Measurements from ENCODE around the gene BRD4. TPM values are rescaled to one million over a fixed set of nuclear protein-coding genes. Genes with fewer than 3 reads are reported as not detected.
"Not testable (repeated sequence)": the region's sequence is repeated elsewhere in the genome, so short reads cannot be mapped to it uniquely, and the experiment has no call there.

Gene BRD4
- total RNA-seq, 1 donor from 2014 or later = 9.4 TPM

DNA sequence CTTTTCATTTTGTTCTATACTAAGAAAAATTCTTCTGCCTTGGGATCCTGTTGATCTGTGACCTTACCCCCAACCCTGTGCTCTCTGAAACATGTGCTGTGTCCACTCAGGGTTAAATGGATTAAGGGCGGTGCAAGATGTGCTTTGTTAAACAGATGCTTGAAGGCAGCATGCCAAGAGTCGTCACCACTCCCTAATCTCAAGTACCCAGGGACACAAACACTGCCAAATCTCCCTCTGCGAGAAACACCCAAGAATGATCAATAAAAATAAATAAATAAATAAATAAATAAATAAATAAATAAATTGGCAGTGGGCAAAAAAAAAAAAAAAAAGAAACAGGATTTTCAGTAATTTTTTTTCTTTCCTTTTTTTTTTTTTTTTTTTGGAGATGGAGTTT is 31.5 kb upstream of the BRD4 start:
- H3K27ac ChIP-seq (ENCODE audit: low read depth, low read length); H3K4me1 ChIP-seq (ENCODE audit: control insufficient read depth in 3 of 3, insufficient read depth in 3 of 3, low read length in 3 of 3); H3K9ac ChIP-seq (ENCODE audit: low read depth in 1 of 3, low read length in 3 of 3); H3K9me3 ChIP-seq (ENCODE audit: control insufficient read depth in 3 of 3, low read length in 3 of 3); H3K27me3 ChIP-seq (ENCODE audit: control insufficient read depth in 3 of 3, insufficient read depth in 3 of 3, low read length in 3 of 3); H3K4me3 ChIP-seq (ENCODE audit: low read length in 3 of 3): not testable (repeated sequence)
- H3K36me3 ChIP-seq (ENCODE audit: control insufficient read depth in 3 of 3, insufficient read depth in 3 of 3, low read length in 3 of 3) = peaks cover 55 to 60% (median 58%) of the 10 kb centered on the region in 3 donors

DNA sequence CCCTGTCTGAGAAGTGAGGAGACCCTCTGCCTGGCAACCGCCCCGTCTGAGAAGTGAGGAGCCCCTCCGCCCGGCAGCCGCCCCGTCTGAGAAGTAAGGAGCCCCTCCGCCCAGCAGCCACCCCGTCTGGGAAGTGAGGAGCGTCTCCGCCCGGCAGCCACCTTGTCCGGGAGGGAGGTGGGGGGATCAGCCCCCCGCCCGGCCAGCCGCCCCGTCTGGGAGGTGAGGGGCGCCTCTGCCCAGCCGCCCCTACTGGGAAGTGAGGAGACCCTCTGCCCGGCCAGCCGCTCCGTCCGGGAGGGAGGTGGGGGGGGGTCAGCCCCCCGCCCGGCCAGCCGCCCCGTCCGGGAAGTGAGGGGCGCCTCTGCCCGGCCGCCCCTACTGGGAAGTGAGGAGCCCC is 30.7 kb upstream of the BRD4 start:
- peaks cover 55 to 60% (median 58%) of the 10 kb centered on the region in 3 donors for H3K36me3 ChIP-seq (ENCODE audit: control insufficient read depth in 3 of 3, insufficient read depth in 3 of 3, low read length in 3 of 3)

DNA sequence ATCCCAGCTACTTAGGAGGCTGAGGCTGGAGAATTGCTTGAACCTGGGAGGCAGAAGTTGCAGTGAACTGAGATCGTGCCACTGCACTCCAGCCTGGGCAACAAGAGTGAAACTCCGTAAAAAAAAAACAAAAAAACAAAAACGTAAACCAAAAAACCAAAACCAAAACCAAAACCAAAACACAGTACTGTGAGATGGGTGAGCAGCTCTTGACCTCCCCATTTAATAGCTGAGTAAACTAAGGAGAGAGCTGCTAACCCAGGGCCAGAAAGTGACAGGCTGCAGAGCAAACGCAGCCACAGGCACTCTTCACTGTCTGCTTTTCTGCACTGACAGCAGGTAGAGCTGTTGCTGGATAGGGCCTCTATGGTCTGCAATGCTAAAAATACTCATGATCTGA is 27.7 kb upstream of the BRD4 start:
- peaks cover 50 to 55% (median 54%) of the 10 kb centered on the region in 3 donors for H3K36me3 ChIP-seq (ENCODE audit: control insufficient read depth in 3 of 3, insufficient read depth in 3 of 3, low read length in 3 of 3)
- peak overlapping the region in 1 of 3 donors; percentile 16 for H3K9ac ChIP-seq (ENCODE audit: low read depth in 1 of 3, low read length in 3 of 3)
- H3K27ac ChIP-seq (ENCODE audit: low read depth, low read length); H3K27me3 ChIP-seq (ENCODE audit: control insufficient read depth in 3 of 3, insufficient read depth in 3 of 3, low read length in 3 of 3); H3K9me3 ChIP-seq (ENCODE audit: control insufficient read depth in 3 of 3, low read length in 3 of 3); H3K4me1 ChIP-seq (ENCODE audit: control insufficient read depth in 3 of 3, insufficient read depth in 3 of 3, low read length in 3 of 3); H3K4me3 ChIP-seq (ENCODE audit: low read length in 3 of 3): not testable (repeated sequence)

More for the DNA sequence above, 30.7 kb upstream of the BRD4 start:
- not testable (repeated sequence) for H3K27ac ChIP-seq (ENCODE audit: low read depth, low read length); H3K4me3 ChIP-seq (ENCODE audit: low read length in 3 of 3); H3K4me1 ChIP-seq (ENCODE audit: control insufficient read depth in 3 of 3, insufficient read depth in 3 of 3, low read length in 3 of 3); H3K27me3 ChIP-seq (ENCODE audit: control insufficient read depth in 3 of 3, insufficient read depth in 3 of 3, low read length in 3 of 3); H3K9ac ChIP-seq (ENCODE audit: low read depth in 1 of 3, low read length in 3 of 3); H3K9me3 ChIP-seq (ENCODE audit: control insufficient read depth in 3 of 3, low read length in 3 of 3)

DNA sequence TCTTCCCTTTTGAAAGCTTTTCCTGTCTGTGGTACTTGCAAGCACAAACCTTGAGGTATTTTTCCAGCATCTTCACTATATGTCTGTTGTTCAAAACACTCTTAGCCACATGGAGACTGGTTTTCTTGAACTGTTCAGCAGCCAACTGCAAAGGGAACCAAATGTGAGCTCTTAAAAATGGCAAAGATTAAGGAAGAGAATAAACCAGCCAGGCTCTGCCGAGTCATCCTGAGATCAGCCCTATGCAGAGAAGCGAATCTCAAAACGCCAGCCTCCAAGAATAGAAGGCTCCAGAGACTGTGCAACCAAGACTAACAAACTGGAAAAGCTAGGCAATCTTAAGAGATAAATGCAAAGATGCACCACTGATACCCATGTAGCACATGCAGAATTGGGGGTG is 26.6 kb upstream of the BRD4 start:
- Histone ChIP-seq H3K27ac (ENCODE audit: low read depth, low read length) (no peak overlapping the region), H3K27me3 (ENCODE audit: control insufficient read depth in 3 of 3, insufficient read depth in 3 of 3, low read length in 3 of 3) (no peaks in the 10 kb centered on the region), H3K4me3 (ENCODE audit: low read length in 3 of 3) (no peak overlapping the region), H3K9me3 (ENCODE audit: control insufficient read depth in 3 of 3, low read length in 3 of 3) (no peaks in the 10 kb centered on the region), H3K9ac (ENCODE audit: low read depth in 1 of 3, low read length in 3 of 3) (no peak overlapping the region), H3K36me3 (ENCODE audit: control insufficient read depth in 3 of 3, insufficient read depth in 3 of 3, low read length in 3 of 3) (peaks cover 55 to 62% (median 60%) of the 10 kb centered on the region in 3 donors), H3K4me1 (ENCODE audit: control insufficient read depth in 3 of 3, insufficient read depth in 3 of 3, low read length in 3 of 3) (no peaks in the 10 kb centered on the region)

DNA sequence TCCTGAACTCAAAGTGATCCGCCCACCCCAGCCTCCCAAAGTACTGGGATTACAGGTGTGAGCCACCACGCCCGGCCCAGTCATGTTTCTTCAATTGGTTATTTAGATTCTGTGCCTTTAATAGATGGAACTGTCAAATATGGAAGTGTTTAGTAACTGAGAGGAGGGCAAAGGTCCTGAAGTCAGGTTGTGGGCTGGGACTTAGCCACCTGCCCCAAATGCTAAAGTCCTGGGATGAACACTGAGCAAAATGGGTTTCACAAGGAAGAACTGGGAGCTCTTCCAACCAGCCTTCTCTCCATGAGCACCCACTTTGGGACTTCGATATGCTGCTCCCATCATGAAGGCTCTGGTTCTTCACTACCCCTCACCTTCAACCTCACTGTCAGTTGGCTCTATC is 25.6 kb upstream of the BRD4 start:
- no peak overlapping the region for H3K27ac ChIP-seq (ENCODE audit: low read depth, low read length)
- H3K27me3 ChIP-seq (ENCODE audit: control insufficient read depth in 3 of 3, insufficient read depth in 3 of 3, low read length in 3 of 3) = no peaks in the 10 kb centered on the region
- no peaks in the 10 kb centered on the region for H3K9me3 ChIP-seq (ENCODE audit: control insufficient read depth in 3 of 3, low read length in 3 of 3)
- H3K9ac ChIP-seq (ENCODE audit: low read depth in 1 of 3, low read length in 3 of 3) = no peak overlapping the region
- no peaks in the 10 kb centered on the region for H3K4me1 ChIP-seq (ENCODE audit: control insufficient read depth in 3 of 3, insufficient read depth in 3 of 3, low read length in 3 of 3)
- no peak overlapping the region for H3K4me3 ChIP-seq (ENCODE audit: low read length in 3 of 3)
- peaks cover 55 to 65% (median 62%) of the 10 kb centered on the region in 3 donors for H3K36me3 ChIP-seq (ENCODE audit: control insufficient read depth in 3 of 3, insufficient read depth in 3 of 3, low read length in 3 of 3)

DNA sequence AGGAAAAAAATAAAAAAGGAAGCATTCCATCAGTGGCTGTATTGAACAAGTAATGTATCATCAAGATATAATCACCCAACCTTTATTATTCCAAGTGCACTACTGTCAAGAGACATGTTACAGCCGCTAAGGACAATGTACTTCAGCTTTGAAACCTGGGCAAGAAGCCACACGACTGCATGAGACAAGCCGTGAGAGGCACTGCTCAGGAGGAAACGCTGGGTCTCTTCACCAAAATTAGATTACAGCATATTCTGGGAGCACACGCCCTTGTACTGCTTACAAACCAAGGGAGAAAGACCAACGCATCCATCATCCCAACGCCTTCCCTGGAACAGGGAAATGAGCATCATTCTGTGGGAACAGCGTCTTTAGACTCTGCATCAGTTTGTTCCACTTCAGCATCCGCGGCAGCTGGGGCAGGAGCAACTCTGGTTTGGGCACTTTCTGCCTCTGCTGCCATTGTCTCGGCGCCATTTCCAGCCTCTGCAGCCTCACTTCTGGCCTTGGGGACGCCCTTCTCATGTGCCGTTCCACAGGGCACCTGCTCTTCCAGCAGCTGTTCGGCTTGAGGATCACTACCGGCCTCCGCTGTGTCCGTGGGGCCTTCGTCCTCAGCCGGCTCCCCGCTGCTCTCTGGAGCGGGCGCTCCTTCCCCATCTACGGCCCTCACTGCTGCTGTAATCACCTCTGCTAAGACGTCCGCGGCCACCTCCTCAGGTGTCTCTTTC is 22.4 kb upstream of the BRD4 start:
- Histone ChIP-seq H3K27ac (ENCODE audit: low read depth, low read length) (no peak overlapping the region), H3K36me3 (ENCODE audit: control insufficient read depth in 3 of 3, insufficient read depth in 3 of 3, low read length in 3 of 3) (peaks cover 34 to 44% (median 41%) of the 10 kb centered on the region in 3 donors), H3K4me1 (ENCODE audit: control insufficient read depth in 3 of 3, insufficient read depth in 3 of 3, low read length in 3 of 3) (peaks cover 0 to 7% (median 4%) of the 10 kb centered on the region in 3 donors), H3K9me3 (ENCODE audit: control insufficient read depth in 3 of 3, low read length in 3 of 3) (no peaks in the 10 kb centered on the region), H3K27me3 (ENCODE audit: control insufficient read depth in 3 of 3, insufficient read depth in 3 of 3, low read length in 3 of 3) (no peaks in the 10 kb centered on the region), H3K4me3 (ENCODE audit: low read length in 3 of 3) (no peak overlapping the region), H3K9ac (ENCODE audit: low read depth in 1 of 3, low read length in 3 of 3) (no peak overlapping the region)

DNA sequence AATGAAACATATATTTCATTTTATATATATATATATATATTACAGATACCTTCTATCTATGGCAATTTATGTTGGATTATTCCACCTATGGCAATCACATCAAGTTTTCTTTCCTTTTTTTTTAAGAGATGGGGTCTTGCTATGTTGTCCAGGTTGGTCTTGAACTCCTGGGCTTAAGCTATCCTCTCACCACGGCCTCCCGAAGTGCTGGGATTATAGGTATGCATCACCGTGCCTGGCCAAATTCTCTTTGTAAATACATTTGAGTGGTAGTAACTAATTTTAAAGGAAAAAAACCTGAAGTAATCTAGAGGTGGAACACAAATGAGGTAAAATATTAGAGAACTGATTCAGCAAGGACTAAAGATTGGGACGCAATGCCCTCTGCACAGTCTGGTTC is 21.6 kb upstream of the BRD4 start:
- Histone ChIP-seq H3K9me3 (ENCODE audit: control insufficient read depth in 3 of 3, low read length in 3 of 3) (no peaks in the 10 kb centered on the region), H3K36me3 (ENCODE audit: control insufficient read depth in 3 of 3, insufficient read depth in 3 of 3, low read length in 3 of 3) (peaks cover 26 to 37% (median 33%) of the 10 kb centered on the region in 3 donors), H3K27me3 (ENCODE audit: control insufficient read depth in 3 of 3, insufficient read depth in 3 of 3, low read length in 3 of 3) (no peaks in the 10 kb centered on the region), H3K27ac (ENCODE audit: low read depth, low read length) (no peak overlapping the region), H3K9ac (ENCODE audit: low read depth in 1 of 3, low read length in 3 of 3) (no peak overlapping the region), H3K4me3 (ENCODE audit: low read length in 3 of 3) (no peak overlapping the region), H3K4me1 (ENCODE audit: control insufficient read depth in 3 of 3, insufficient read depth in 3 of 3, low read length in 3 of 3) (peaks cover 0 to 7% (median 4%) of the 10 kb centered on the region in 3 donors)

DNA sequence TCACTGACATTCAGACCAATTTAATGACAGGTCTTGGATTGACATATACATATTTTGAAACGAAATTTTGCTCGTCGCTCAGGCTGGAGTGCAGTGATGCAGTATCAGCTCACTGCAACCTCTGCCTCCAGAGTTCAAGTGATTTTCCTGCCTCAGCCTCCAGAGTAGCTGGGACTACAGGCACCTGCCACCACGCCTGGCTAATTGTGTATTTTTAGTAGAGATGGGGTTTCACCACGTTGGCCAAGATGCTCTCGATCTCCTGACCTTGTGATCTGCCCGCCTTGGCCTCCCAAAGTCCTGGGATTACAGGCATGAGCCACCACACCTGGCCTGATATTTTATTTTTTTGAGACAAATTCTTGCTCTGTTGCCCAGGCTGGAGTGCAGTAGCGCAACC is 20.2 kb upstream of the BRD4 start:
- not testable (repeated sequence) for H3K4me1 ChIP-seq (ENCODE audit: control insufficient read depth in 3 of 3, insufficient read depth in 3 of 3, low read length in 3 of 3); H3K4me3 ChIP-seq (ENCODE audit: low read length in 3 of 3); H3K27ac ChIP-seq (ENCODE audit: low read depth, low read length); H3K27me3 ChIP-seq (ENCODE audit: control insufficient read depth in 3 of 3, insufficient read depth in 3 of 3, low read length in 3 of 3); H3K9me3 ChIP-seq (ENCODE audit: control insufficient read depth in 3 of 3, low read length in 3 of 3)
- Histone ChIP-seq H3K36me3 (ENCODE audit: control insufficient read depth in 3 of 3, insufficient read depth in 3 of 3, low read length in 3 of 3) (peaks cover 14 to 23% (median 19%) of the 10 kb centered on the region in 3 donors), H3K9ac (ENCODE audit: low read depth in 1 of 3, low read length in 3 of 3) (peak overlapping the region in 1 of 3 donors; percentile 8)

DNA sequence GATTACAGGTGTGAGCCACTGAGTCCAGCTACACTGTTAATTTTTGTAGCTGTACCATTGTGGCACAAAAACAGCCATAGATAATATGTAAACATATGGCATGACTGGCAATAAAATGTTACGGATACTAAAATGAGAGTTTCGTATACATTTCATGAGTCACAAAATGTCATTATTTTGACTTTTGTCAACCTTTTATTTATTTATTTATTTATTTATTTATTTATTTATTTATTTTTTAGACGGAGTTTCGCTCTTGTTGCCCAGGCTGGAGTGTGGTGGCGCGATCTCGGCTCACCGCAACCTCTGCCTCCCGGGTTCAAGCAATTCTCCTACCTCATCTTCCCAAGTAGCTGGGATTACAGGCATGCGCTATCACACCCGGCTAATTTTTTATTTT is 9.0 kb upstream of the BRD4 start:
- H3K4me3 ChIP-seq (ENCODE audit: low read length in 3 of 3); H3K9ac ChIP-seq (ENCODE audit: low read depth in 1 of 3, low read length in 3 of 3); H3K27ac ChIP-seq (ENCODE audit: low read depth, low read length); H3K9me3 ChIP-seq (ENCODE audit: control insufficient read depth in 3 of 3, low read length in 3 of 3); H3K4me1 ChIP-seq (ENCODE audit: control insufficient read depth in 3 of 3, insufficient read depth in 3 of 3, low read length in 3 of 3); H3K36me3 ChIP-seq (ENCODE audit: control insufficient read depth in 3 of 3, insufficient read depth in 3 of 3, low read length in 3 of 3); H3K27me3 ChIP-seq (ENCODE audit: control insufficient read depth in 3 of 3, insufficient read depth in 3 of 3, low read length in 3 of 3): not testable (repeated sequence)

DNA sequence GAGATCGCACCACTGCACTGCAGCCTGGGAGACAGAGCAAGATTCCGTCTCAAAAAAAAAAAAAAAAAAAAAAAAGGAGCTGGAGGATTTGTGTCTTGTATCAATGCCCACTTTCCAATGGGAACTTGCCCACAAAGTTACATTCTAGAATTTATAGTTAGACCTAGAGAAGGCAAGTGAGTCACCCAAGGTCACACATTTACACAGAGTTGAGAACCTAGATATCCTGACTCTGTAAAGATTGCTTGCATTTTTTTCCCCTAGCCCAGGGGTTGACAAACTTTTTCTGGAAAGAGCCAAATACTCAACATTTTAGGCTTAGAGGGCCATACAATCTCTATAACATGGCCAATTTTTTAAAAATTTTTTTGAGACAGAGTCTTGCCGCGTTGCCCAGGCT is 7.7 kb upstream of the BRD4 start:
- H3K4me3 ChIP-seq (ENCODE audit: low read length in 3 of 3) = no peak overlapping the region
- no peaks in the 10 kb centered on the region for H3K27me3 ChIP-seq (ENCODE audit: control insufficient read depth in 3 of 3, insufficient read depth in 3 of 3, low read length in 3 of 3)
- H3K27ac ChIP-seq (ENCODE audit: low read depth, low read length) = no peak overlapping the region
- peaks cover 0 to 3% (median 2%) of the 10 kb centered on the region in 3 donors for H3K36me3 ChIP-seq (ENCODE audit: control insufficient read depth in 3 of 3, insufficient read depth in 3 of 3, low read length in 3 of 3)
- H3K9ac ChIP-seq (ENCODE audit: low read depth in 1 of 3, low read length in 3 of 3) = no peak overlapping the region
- no peaks in the 10 kb centered on the region for H3K9me3 ChIP-seq (ENCODE audit: control insufficient read depth in 3 of 3, low read length in 3 of 3)
- peaks cover 3 to 20% (median 15%) of the 10 kb centered on the region in 3 donors for H3K4me1 ChIP-seq (ENCODE audit: control insufficient read depth in 3 of 3, insufficient read depth in 3 of 3, low read length in 3 of 3)
